Hepatic stellate cell (primary cell): ENCODE data around the gene PLS3.
"Not testable (repeated sequence)": the region's sequence is repeated elsewhere in the genome, so short reads cannot be mapped to it uniquely, and the experiment has no call there.

Experiments used
- DNase-seq: peaks from one replicate; pipeline ENCODE4 v3.0.0; 2011; ENCODE audit warnings: low spot score

PLS3 gene

DNA sequence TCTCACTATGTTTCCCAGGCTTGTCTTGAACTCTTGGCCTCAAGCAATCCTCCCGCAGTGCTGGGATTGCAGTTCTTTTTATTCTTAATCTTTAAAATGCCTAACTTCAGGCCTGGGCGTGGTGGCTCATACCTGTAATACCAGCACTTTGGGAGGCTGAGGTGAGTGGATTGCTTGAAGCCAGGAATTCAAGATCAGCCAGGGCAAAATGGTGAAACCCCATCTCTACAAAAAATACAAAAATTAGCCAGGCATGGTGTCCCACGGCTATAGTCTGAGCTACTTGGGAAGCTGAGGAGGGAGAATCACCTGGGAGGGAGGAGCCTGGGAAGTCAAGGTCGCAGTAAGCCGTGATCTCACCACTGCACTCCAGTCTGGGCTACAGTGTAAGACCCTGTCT is 45.9 kb downstream of the PLS3 start:
- DNase-seq, result no peak

DNA sequence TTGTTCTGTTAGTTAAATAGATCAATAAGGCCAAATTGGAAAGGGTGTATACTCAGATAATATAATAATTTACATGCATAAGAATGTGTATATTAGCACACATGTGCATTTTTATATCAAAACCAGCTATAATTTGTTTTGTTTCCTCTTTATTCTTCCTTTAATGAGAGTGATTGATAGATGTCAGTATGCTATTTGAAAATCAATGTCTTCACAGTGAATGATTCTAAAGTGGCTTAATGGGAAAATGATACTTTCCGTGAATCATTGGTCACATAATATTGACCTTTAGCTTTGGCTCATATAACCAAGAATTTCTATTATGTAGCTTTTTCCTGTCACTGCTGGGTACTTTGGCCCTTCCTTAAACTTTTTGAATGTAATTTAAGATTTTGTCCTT is 48.6 kb downstream of the PLS3 start:
- DNase-seq, result no peak

DNA sequence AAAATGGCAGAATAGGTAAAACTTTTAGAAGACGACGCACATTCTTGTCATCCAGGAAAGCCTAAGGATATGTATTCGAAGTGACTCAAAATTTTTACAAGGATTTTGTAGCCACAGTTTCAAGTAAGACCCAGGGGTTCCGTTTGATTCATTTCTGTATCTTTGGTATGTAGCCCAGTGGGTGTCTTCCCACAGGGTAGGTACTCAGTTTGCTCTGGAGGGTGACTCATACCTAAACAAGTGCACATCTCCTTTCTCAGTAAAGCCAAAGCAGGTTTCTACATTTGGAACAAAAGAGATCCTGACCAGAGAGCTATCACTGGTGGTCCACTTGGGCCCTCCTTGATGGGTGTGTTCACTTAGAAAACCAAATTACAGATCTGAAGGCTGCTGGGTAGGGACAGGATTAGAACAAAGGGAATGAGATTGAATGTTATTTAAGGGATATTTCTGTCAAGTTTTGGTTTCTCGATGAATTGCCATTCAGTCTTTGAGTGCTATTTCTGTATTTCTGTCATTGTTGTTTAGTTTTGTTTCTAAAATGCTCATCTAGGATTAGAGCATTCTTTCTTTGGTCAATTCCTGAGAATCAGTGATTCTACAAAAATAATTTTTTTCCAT is 56.1 kb downstream of the PLS3 start:
- no peak for DNase-seq

- no peak for DNase-seq
Observed at GRCh38 chrX:115622534-115622933, 61.6 kb downstream of the PLS3 start.

DNA sequence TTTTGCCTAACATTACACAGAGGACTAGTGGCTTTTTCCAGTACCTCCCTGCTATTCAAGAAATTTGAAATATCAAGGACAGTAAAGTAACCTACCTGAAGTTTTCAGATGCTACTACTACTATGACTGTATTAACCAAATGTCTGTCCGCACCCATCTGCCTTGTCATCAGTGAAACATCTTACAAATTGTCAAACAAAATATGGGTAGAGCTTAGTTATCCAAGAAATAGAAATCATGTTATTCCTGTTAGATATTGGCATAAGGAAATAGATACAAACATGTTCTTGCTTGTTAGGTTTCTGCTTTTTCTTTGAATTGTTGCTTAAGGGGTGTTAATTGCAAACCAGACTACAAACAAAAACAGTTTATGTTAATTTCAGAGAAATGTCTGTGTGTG is 63.9 kb downstream of the PLS3 start:
- DNase-seq, result no peak

- DNase-seq, result no peak
Observed at GRCh38 chrX:115625572-115626301, 64.8 kb downstream of the PLS3 start.

GRCh38 chrX:115630204-115630603 is 69.2 kb downstream of the PLS3 start:
- DNase-seq, result no peak

DNA sequence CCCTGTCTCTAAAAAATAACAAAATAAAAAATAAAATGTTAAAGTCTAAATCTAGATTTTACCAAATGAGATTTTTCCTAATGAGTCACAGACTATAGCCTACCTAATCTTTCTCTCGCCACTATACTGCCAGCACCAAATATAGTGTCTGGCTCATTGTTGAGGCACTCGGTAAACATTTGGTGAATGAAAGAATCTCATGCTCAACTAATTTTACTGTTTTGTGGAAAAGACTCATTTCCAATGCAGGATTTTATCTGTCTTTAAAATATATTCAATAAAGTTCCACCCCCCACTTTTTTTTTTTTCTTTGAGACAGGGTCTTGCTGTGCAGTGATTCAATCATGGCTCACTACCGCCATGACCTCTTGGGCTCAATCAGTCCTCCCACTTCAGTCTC is 71.5 kb downstream of the PLS3 start:
- DNase-seq, result no peak

- not testable (repeated sequence) for DNase-seq
Observed at GRCh38 chrX:115633397-115633796, 72.4 kb downstream of the PLS3 start.

DNA sequence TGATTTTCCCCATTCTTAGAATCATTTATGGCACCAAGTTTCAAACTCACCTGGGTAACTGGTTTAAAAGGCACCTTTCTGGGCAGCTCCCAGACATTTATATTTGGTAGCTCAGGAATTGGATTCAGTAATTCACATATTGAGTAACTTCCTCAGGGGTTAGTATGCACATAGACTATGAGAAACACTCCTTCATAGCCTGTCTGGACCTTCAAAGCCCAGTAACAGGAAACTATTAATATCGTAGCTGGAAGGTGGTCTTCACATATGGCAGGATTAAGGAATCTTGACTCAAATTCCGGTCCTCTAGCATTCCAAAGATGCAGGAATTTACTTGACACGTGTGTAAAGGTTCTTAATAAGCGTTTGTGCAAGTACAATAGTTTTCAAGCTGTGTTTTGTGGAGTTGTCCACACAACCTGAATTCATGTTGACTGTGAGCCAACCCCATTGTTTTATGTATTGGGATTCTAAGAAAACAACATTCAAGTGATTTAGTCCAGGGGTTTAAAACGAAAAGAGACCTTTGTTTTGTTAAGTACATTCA is 78.4 kb downstream of the PLS3 start:
- no peak for DNase-seq

DNA sequence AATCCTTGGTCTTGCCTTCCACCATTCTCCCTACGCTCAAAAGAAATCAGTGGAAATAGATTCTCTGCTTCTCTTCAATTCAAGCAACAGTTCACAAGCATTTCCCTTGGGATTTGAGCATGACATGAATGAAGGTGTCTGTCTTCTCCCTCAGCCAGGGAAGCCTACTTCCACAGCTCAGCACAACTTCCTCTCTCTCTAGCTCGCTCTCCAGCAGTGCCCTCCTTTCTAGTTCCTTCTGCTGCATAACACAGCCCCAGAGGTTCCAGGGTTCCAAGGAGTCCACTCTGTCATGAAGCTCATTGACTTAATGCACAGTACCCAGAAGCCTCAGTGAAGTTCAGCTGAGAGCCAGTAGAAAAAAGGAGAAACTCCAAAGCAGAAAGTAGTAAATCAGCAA is 81.3 kb downstream of the PLS3 start:
- DNase-seq, result no peak

DNA sequence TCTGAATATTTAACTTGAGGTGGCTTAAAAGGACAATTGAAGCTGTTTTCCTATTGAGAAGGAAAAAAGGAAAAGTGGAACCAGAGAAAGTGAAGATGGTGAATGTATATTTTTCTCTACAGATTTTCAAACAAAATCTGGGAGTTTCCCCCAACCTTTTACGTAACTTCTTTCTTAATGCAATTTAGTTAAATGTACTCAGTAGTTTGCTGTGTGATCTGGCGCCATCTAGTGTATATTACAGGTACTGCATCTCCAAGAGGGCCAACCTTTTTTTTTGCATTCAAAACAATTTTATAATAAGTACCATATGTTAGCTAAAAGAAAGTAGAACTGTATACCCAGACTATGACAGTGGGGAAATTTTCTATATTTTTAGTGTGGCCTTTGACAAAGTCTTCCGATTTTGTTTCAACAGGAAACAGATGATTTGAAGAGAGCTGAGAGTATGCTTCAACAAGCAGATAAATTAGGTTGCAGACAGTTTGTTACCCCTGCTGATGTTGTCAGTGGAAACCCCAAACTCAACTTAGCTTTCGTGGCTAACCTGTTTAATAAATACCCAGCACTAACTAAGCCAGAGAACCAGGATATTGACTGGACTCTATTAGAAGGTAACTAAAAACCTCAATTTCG is 82.0 kb downstream of the PLS3 start:
- peak; percentile 24 for DNase-seq

DNA sequence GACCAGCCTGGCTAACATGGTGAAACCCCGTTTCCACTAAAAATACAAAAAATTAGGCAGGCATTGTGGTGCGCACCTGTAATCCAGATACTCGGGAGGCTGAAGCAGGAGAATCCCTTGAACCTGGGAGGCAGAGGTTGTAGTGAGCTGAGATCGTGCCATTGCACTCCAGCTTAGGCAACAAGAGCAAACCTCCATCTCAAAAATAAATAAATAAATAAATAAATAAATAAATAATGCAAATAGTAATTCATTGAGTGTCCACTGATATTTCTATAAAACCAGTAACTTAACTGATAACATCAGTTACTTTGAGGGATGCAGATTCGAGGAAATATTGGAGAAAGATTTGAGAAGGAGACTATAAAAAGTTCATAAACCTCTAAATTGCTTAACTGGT is 83.4 kb downstream of the PLS3 start:
- not testable (repeated sequence) for DNase-seq

GRCh38 chrX:115649461-115650063 is 88.6 kb downstream of the PLS3 start:
- DNase-seq, result peak; percentile 24

GRCh38 chrX:115650449-115650848 is 89.5 kb downstream of the PLS3 start:
- no peak for DNase-seq

- peak; percentile 18 for DNase-seq
Observed at GRCh38 chrX:115650916-115651315, 89.9 kb downstream of the PLS3 start.

DNA sequence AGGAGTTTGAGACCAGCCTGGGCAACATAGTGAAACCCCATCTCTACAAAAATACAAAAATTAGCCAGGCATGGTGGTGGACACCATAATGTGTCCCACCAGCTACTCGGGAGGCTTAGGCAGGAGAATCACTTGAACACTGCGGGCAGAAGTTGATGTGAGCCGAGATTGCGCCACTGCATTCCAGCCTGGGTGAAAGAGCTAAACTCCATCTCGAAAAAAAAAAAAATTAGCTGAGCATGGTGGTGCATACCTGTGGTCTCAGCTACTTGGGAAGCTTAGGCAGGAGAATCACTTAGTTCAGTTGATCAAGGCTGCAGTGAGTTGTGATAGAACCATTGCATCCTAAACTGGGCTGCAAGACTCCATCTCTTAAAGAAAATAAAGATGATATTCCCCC is 91.2 kb downstream of the PLS3 start:
- no peak for DNase-seq

DNA sequence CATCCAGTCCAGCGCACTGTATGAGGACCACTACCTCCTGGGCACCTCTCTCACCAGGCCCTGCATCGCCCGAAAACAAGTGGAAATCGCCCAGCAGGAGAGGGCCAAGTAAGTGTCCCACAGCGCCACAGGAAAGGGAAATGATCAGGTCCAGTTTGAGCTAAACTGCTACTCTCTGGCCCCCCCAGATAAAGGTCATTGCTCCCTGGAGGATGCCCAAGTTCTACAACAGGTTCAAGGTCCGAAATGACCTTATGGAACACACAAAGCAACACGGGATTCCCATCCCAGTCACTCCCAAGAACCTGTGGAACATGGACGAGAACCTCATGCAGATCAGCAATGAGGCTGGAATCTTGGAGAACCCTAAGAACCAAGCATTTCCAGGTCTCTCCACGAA is 104.1 kb downstream of the PLS3 start:
- DNase-seq, result no peak

GRCh38 chrX:115679460-115679859 is 118.5 kb downstream of the PLS3 start:
- peak; percentile 47 for DNase-seq

- DNase-seq, result no peak
Observed at GRCh38 chrX:115687595-115687994, 126.6 kb downstream of the PLS3 start.

GRCh38 chrX:115689931-115690330 is 129.0 kb downstream of the PLS3 start:
- no peak for DNase-seq

GRCh38 chrX:115690511-115691216 is 129.7 kb downstream of the PLS3 start:
- DNase-seq, result peak; percentile 63
